Fibroblast of skin of scalp (primary cell): ENCODE data around the gene CHGA.

Experiments used
- DNase-seq: peaks from one replicate; pipeline ENCODE4 v3.0.0-alpha.2; 2013

Gene CHGA

DNA sequence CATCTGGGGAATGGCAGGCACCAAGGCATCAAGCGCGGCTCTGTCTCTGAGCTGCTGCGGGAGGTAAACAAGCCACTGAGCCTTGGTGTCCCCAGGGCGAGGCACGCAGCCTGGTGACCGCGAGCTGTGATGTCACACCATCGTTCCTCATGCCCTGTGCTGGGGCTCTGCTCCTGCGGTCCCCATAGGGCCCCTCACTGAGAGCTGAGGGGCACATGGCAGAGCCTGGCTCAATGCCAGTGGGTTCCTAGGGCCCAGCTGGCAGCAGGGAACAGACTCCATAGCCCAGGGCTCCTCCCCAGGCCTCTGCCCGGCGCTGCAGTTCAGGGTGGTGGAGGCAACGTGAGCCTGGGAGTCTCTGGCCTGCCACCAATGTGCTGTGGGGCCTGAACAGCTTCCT is 22.6 kb downstream of the CHGA start:
- no peak for DNase-seq

DNA sequence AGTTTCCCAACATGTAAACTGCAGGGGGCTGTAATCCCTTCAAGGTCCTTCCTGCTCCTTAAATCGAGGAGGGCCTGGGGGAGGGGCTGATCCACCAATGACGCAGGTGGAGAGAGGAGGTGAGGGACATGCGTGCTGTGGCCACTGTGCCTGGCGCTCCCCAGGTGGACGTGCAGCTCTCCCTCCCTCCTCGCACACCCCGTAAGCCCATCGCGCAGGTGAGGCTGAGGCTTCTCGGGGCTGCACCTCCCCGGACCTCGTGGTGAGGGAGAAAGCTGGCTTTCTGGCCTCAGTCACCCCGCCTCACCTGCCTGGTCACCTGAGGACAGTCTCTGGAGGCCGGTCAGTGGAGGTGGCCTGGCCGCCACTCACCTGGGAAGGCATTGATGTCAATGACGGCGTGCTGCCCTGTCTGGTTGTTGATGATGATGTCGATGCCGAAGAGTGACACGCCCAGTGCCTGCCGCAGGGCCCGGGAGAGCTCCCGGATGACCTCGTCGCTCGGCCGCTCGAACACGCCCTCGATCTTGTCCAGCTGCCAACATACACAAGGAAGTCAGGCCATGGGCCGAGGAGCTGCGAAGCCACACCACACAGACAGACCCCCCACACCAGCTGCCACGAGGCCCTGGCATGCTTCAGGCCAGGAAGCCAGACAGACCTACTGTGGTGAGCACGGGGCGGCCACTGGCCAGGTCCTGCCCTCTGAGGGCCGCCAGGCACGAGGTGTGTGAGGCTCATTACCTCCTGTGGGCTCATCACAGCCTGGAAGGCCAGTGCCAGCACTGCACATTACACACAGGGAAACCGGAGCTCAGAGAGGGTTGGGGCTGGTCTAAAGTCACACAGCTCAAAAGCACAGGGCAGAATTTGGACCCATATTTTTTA is 23.3 kb downstream of the CHGA start:
- peak; percentile 71 for DNase-seq

DNA sequence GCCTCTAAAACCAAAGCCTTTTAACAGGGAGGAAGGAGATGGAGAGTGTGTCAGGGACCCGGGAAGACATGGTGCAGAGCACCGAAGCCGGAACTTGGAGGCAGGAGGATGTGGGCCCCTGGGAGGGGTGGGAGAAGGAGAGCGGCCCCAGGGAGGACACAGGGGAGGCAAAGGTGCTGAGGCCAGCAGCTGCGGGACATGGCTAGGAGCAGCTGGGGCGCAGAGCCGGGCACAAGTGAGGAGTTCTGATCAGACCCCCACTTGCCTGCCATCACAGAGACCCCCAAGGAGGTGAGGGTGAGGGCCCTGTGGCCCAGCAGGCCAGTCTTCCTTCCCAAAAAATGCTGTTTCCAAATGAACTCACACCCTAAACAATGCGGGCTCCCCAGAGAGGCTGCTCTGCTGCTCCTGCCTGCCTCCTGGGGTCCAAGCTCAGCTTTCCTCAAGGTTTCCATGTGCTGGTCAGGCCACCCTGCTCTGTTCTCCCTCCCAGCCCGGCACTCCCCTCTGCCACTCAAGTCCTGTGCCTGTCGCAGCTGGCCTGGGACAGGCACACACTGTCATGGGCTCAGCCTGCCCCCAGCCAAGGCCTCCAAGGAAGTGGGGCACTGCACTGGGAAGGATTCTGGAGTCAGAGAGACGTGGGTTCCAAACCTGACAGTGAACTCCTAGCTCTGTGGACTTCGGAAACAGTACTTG is 24.0 kb downstream of the CHGA start:
- no peak for DNase-seq

DNA sequence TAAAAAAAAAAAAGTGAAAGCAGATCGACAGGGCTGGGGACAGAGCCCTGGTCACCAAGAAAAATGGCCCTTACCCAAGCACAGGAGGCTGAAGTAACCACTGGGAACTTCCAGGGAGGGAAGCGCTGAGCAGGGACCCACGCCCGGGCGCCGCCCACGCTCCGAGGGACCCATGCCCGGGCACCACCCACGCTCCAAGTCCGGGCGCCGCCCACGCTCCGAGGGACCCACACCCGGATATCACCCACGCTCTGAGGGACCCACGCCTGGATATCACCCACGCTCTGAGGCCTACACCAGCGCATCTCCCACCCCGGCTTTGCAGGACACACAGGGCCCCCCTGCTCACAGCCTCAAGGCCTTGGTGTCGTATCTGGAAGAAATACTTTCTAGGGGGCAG is 25.7 kb downstream of the CHGA start:
- DNase-seq: no peak

DNA sequence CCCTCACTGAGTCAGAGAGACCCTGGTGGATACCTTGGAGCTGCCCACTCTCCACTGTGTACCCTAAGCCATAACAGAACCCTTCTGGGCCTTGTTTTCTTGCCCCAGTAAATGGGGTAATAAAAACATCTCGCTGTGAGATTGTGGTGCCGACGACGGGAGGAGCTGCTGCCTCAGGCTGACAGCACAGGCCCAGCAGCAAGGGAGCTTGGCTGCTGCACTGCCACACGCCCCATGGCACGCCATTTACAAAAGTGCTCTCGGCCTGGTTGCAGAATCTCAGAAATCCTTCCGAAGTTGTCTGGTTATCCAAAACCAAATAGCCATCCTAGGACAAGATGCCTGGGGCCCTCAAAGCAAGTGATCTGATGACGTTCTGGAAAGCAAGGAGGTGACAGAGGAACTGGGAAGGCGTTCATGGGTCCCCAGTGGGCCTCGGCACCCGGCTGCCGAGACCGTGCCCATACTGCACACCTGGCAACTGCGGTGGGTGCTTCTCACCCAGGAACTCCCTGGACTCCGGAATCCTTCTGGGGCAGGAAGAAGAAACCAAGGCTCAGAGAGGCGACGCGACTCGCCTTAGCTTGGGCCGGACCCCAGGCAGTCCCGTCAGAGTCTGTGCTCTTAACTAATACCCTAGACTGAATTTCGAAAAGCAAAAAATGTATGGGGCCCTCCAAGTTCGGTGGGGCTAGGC is 26.7 kb downstream of the CHGA start:
- DNase-seq: no peak

DNA sequence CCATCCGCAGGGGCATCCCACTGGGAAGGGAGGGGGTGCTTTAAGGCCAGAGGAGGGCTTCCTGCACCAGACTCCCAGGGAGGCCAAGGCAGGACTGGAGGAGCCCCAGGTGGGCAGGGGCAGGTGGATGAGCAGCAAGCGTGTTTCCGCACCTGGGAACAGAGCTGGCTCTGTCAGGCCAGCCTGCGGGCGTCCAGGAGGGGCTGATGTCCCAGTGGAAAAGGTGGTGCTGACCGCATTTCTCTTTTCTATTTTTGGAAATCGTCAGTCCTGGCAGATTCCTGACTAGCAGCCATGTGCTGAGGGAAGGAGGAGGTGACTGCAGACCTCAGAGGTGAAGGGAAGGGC is 27.2 kb downstream of the CHGA start:
- no peak for DNase-seq

DNA sequence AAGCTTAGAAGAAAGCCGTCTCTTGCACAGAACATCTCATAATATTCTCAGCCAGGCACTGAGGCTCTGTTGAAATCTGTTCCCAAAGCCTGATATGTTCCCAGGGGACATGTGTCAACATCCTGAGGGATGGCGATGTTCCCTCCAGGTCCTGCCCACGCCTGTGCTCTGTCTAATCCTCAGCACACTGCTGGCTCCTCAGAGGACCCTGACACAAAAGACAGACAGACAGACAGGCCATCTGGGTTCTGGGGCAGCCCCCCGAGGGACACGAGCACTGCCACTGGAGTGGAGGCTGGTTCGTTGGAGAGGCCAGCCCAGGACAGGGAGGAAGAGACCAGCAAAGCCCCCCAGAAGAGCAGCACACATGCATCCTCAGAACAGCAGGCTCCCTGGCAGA is 27.8 kb downstream of the CHGA start:
- no peak for DNase-seq

DNA sequence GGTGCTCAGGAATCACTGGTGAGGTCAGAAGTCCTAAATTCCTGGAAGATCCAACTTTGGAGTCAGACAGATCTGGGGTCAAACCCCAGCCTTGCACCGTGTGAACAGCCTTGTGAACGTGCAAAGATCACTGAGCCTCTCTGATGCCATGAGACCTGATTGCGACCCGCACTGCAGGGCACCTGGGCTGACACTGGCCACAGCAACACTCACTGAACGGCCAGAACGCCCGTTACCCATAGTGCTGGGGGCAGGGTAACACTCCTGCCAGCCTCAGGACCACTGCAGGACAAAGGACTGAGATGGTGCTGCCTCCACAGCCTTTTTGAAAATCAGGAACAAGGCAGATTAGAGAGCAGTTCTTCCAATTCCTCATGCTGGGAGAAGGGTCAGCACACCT is 28.3 kb downstream of the CHGA start:
- no peak for DNase-seq

DNA sequence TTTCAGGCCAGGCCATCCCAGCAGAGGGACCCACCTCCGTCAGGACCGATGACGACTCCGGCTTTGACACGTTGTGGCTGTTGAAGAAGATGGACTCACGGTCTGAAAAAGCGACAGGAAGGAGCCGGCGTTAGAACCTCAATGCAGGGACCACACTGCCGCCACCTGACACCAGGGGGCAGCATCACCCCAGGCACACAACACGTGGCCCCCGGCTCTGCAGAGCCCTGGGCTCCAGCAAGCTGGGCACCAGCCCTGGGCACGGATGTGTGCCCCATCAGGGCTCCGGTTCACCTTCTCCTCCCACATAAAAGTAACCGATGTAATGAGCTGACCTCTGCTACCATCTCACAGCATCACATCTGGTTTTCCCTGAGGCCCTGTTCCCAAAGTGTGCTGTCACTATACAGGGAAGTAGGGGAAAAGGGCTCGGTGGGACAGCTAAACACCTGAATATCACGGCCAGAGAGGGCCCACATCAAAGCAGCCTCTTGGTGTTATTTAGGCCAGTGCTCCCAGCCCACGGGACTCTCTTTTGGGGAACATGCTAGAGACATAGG is 29.0 kb downstream of the CHGA start:
- DNase-seq: peak; percentile 61

DNA sequence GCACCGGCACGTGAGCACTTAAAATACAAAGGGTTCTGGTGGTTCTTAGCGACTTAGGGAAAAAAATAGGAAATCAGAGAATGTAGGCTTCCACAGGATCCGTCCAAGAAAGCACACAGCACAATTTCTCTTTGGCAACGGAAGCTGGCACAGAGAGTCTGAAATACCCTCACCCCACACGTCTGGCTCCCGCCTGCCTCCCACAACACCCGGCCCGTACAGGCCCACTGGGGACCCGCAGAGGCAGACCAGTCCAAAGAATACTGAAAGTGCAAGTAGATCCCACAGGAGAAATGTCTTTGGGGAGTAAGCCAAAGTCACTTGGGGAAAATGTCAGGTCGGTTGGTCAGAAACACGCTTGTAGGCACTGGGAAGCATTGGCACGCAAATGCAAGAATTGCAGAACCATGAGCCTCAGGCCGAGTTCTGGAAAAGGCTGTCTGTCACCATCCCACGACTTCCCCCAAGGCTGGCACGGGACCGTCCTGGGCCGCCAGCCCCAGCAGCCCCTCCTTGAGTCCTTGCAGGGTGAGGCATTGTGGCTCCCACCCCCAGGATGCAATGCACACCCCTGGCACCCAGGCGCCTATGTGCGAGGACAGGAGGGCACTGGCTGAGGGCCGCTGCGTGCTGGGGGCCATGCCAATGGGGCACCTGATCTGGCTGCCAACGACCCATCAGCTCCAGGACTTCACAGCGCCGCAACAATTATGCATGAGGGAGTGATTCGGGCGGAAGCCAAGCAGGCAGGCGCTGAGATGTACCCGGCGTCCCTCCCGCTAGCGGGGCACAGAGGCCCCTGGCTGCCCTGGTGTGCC is 29.7 kb downstream of the CHGA start:
- no peak for DNase-seq

DNA sequence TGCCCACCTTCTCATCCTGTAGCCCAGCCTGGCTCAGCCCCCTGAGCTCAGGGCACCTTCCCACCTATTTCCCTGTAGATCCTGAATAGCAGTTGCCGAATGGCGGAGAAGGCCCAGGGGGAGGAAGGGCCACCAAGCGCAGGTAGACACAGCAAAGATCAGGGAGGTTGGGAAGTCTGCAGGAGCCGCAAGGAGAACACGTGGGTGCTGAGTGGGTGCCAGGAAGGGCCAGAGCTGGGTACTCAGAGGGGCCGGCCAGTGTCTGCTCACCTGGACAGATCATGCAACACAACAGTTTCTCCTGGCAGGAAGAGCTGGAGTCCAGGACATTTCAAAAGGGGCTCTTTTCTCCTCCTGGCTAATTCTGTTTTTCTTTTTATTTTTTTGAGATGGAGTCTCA is 30.6 kb downstream of the CHGA start:
- DNase-seq: no peak

DNA sequence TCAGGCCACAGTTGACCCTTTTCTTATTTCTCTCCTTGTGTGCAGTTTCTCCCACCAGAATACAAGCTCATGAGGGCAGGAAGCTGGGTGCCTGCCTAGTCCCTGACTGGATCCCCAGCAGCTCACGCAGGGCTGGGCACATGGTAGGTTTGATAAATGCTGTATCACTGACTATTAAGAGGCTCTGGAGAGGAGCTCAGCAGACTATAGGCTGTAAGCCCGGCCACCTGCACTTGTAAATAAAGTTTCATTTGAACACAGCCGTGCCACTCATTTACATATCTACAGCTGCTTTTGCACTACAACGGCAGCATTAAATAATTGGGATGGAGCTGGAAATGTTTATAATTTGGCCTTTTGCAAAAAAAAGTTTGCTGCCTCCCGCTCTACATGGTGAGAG is 32.0 kb downstream of the CHGA start:
- DNase-seq: no peak

DNA sequence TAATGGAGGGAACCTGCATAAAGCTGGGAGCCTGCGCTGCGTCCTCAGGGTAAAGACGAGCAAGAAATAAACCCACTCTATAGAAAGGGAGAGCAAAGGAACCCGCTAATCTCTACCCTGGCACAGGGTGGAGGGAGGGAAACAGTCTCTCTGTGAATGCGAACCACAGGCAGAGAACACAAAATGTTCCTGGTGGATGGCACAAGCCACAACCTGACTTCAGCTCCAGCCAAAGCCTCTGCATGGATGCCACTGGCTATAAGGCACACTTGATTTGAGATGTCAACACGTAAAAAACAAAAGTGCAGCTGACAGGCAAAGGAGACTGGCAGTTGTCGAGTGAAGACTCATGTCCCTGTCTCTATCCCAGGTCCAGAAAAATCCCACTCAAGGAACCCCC is 32.4 kb downstream of the CHGA start:
- DNase-seq: no peak

DNA sequence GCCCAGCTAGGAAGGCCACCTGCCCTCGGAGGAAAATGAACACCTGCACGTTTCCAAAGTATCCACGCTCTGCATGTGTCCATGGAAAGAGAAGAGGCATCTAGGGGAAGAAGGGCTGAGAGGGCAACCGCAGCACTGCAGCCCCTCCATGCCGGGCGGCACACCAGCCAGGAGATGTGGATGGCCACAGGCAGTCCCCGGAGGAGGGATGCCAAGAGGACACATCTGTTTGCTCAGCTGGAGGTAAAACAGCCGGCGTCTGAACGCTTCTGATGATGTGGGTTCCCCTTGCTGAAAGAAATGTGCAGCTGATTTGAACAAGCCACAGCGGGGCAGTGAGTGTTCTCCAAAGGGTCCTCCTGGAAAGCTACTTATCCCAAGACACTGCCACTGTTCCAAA is 34.0 kb downstream of the CHGA start:
- no peak for DNase-seq

DNA sequence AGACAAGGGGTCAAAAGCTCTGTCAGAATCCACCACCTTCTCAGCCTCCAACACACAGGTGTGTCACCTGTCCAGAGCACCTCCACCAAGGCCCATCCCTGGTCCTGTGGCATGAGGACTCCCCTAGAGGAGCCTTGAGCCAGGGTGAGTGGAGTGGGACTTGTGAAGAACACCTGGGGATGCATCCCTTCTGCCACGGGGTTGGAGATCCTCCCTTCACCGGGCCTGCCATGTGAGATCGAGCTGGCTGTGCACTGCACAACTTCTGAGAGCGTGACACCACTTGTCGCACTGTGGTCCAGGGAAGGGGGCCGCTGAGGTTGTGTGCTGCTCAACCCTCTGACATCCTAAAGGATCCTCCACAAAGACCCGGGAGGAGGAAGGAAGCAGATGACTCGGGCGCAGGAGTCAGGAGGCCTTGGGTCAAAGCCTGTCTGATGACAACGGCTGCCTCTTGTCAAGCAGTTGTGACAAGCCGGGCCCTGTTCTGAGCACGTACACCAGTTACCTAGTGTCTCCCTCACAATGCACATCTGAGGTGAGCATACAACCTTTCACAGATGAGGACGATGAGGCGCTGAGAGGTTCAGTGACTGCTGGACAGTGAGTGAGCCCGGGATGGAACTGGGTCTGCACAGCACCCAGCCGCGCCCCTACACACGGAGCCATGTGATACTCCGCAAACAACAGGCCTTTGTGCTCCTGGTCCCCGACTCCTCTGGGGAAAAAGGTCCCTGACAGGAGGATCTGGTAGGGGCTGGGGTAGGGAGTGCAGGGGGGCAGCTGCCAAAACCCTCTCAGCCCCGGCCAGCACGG is 35.6 kb downstream of the CHGA start:
- DNase-seq: no peak

DNA sequence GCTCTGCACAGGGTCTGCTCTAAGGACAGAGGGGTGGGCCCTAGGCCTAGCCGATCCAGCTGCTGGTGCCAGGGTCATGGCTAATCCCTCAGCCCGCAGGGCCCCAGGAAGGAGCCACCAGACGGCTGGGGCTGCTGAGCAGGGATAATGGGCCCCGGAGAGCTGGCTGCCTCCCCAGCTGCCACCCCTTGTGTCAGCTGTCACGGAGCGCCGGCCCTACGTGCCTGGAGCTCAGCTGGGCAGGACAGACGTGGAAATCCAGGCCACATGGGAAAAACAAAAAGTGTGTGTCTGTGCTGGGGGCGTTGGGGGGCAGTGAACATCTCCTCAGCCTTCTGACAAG is 36.2 kb downstream of the CHGA start:
- DNase-seq: no peak

DNA sequence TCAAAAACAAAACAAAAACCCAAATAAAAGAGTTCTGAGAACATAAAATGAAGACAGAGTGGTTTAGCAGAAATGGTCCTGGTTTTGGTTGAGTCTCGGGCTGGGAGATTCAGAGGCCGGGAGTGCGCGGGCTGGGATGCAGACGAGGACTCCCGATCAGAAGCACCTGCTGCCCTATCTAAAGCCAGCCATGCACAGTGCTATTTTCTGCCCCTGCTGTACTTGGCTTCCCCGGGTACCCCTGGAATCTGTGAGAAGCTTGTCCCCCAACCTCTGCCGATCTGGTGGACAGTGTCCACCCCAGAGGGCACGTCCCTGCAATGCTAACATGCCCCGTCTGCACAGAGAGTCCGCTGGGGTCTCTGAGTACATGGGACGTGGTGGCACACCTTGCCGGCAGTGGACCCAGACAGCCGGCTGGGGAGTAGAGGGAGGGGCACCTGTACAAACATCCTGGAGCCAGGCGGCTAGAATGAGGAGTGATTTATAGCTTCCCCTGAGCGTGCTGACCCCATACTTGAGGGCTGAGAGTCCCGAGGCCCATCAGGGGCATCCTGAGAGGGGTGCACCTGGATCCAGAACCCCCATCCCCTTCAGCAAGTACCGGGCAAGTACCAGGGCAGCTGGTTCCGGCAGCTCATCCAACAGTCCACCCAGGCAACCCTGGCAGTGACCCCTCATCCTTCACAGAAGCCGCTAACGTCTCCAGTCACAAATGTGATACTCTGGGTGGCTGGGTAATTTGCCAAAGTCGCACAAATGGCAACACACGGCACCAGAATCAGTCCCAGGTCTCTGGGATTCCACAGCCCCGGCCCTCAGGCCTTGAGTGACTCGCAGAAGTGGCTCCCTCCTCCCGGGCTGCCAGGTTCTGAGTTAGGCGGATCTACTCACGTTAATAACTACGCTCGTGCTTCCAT is 37.1 kb downstream of the CHGA start:
- no peak for DNase-seq

DNA sequence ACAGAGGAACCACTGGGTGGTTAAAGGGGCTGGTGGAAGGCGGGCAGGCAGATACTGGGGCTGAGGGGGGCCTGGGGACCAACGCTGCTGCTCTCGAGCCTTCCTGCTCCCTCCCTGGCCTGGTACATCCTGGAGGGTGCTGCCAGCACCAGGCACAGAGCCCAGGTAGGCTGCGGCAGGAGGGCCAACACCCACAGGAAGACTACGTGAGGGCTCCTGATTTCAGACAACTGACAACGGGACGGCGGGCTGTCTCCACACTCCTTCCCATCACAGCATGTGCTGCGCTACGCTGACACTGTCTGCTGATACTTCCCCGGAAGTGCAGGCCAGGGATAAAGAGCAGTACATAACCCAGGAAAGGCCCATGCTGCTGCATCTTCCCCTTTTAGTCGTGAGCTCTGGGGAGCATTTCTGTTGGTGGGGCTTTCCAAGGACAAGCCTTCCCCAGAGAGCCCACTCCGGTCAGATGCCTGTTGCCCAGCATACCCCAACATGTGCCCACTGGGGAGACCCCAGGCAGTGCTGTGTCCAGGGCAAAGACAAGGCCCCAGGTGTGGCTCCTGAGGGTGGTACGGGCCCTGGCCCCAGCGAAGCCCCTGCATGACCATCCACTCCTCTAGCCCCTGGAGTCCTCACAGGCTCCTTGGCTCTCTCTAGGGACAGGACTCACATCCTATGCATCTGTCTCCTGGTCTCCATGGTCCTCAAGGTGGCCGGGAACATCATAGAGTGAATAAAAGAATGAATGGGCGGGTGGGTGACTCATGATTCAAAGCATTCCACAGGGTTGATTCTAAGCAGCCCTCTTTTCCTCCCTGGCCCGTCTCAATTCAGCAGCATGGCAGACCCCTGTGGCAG is 38.0 kb downstream of the CHGA start:
- DNase-seq: peak; percentile 63

DNA sequence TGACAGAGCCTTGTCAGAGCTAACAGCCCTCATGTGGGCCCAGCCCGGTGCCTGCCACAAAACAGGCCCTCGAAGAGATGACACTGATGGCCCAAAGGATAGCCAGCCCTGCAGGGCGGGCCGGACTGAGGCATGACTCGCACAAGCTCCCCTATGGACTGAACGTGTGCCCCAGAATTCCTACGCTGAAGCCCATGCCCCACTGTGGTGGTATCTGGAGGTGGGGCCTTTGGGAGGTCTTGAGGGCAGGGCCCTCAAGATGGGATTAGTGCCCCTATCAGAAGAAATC is 38.6 kb downstream of the CHGA start:
- DNase-seq: no peak
